ENCODE results near the gene ALDH2.

- TF ChIP-seq CTCF (IDR thresholded peaks at IDR 0.05; ENCODE audit: low read length) (no peak), EZH2 (IDR thresholded peaks at IDR 0.05; ENCODE audit: borderline replicate concordance, low read length) (no peak)
Observed at GRCh38 chr12:111776836-111777344, 10.2 kb downstream of the ALDH2 start.
